SK-N-SH (cell line): ENCODE results near the gene TSGA10IP. TPM values are rescaled to one million over a fixed set of nuclear protein-coding genes. Genes with fewer than 3 reads are reported as not detected.

Source experiments
- CTCF ChIA-PET: fragments of 300-600, 350-600 bp; formaldehyde crosslinking; extraction: SDS; loops from one replicate; lab custom pipeline; 2021; lab: Yijun Ruan, JAX
- POLR2A ChIA-PET: fragments of 350-600 bp; sonication (Branson Sonifier 250); formaldehyde crosslinking; extraction: SDS; loops from one replicate; lab custom pipeline; 2020; ENCODE audit warnings: antibody characterized with exemption, inconsistent platforms; lab: Yijun Ruan, JAX
- DNase-seq: peaks from one replicate; pipeline ENCODE4 v3.0.0; 2012
- H2AFZ ChIP-seq: fragments of 200-600 bp; sonication (generic); 2 replicates; pipeline ENCODE4 v1.8.1; 2016; ENCODE audit warnings: antibody characterized with exemption, mild to moderate bottlenecking, low read depth
- H3F3A ChIP-seq: fragments of 200-600 bp; sonication (generic); replicated peaks from 2 replicates; pipeline ENCODE3; 2016; ENCODE audit warnings: antibody characterized with exemption, mild to moderate bottlenecking; ENCODE audit not compliant: insufficient read depth
- H3K27ac ChIP-seq, 2 experiments: fragments of 200-500 bp in 1 of 2; fragments of 200-600 bp in 1 of 2; sonication (Bioruptor generic) in 1 of 2; sonication (generic), shearing (Covaris generic) in 1 of 2; 2 replicates each; pipeline versions ENCODE4 v1.5.1 to v1.6.1; 2014 to 2016; ENCODE audit warnings: low read depth in 2 of 2, inconsistent platforms in 1 of 2, low read length in 1 of 2, mild to moderate bottlenecking in 1 of 2, mixed read lengths in 1 of 2
- H3K27me3 ChIP-seq: fragments of 200-600 bp; sonication (generic), shearing (Covaris generic); 2 replicates; pipeline ENCODE4 v1.6.1; 2016; ENCODE audit warnings: mixed run types; ENCODE audit not compliant: insufficient read depth
- H3K36me3 ChIP-seq, 2 experiments: fragments of 200-500 bp in 1 of 2; fragments of 200-600 bp in 1 of 2; sonication (Bioruptor generic) in 1 of 2; sonication (generic) in 1 of 2; replicated peaks in 1 of 2; 2 replicates each; pipeline versions ENCODE3 to v1.5.1; 2014 to 2016; ENCODE audit warnings: low read length in 1 of 2, mild to moderate bottlenecking in 1 of 2; ENCODE audit not compliant: insufficient read depth in 2 of 2, control insufficient read depth in 1 of 2
- H3K4me1 ChIP-seq, 2 experiments: fragments of 200-500 bp in 1 of 2; fragments of 200-600 bp in 1 of 2; sonication (Bioruptor generic) in 1 of 2; sonication (generic), shearing (Covaris generic) in 1 of 2; 2 replicates each; pipeline versions ENCODE4 v1.5.1 to v1.6.1; 2014 to 2016; ENCODE audit warnings: low read depth in 1 of 2, low read length in 1 of 2, mixed run types in 1 of 2; ENCODE audit not compliant: insufficient read depth in 2 of 2, control insufficient read depth in 1 of 2
- H3K4me2 ChIP-seq: fragments of 200-600 bp; sonication (generic), shearing (Covaris generic); 2 replicates; pipeline ENCODE4 v1.6.1; 2017; ENCODE audit warnings: mixed run types
- H3K4me3 ChIP-seq, 2 experiments: fragments of 200-500 bp in 1 of 2; fragments of 200-600 bp in 1 of 2; sonication (Bioruptor generic) in 1 of 2; sonication (generic), shearing (Covaris generic) in 1 of 2; 2 replicates each; pipeline versions ENCODE4 v1.5.1 to v1.8.1; 2014 to 2016; ENCODE audit warnings: low read depth in 2 of 2, inconsistent platforms in 1 of 2, low read length in 1 of 2, mild to moderate bottlenecking in 1 of 2, mixed read lengths in 1 of 2, moderate library complexity in 1 of 2
- H3K79me2 ChIP-seq: fragments of 200-600 bp; sonication (generic); 2 replicates; pipeline ENCODE4 v1.8.1; 2017; ENCODE audit warnings: mild to moderate bottlenecking; ENCODE audit not compliant: insufficient read depth
- H3K9ac ChIP-seq: fragments of 200-600 bp; sonication (generic); 2 replicates; pipeline ENCODE4 v1.6.1; 2017; ENCODE audit warnings: mixed run types
- H3K9me2 ChIP-seq: fragments of 200-600 bp; sonication (generic); 2 replicates; pipeline ENCODE4 v1.6.1; 2017; ENCODE audit warnings: mixed run types
- H3K9me3 ChIP-seq: fragments of 200-600 bp; sonication (generic); 2 replicates; pipeline ENCODE4 v1.6.1; 2017; ENCODE audit warnings: mixed run types, mild to moderate bottlenecking, moderate library complexity
- H4K20me1 ChIP-seq: fragments of 200-600 bp; sonication (generic); 2 replicates; pipeline ENCODE4 v1.6.1; 2017; ENCODE audit warnings: mild to moderate bottlenecking, mixed run types; ENCODE audit not compliant: insufficient read depth
- CTCF ChIP-seq: fragments of 200-600 bp; sonication (generic); IDR thresholded peaks from 2 replicates; pipeline ENCODE4 v1.6.1; 2017; ENCODE audit warnings: antibody characterized with exemption, mild to moderate bottlenecking, moderate library complexity
- EP300 ChIP-seq, 2 experiments: IDR thresholded peaks; 2 replicates each; pipeline versions ENCODE4 v1.4.0 to v1.6.1; 2012; ENCODE audit warnings: borderline replicate concordance in 1 of 2, low read depth in 1 of 2, low read length in 1 of 2
- FOSL2 ChIP-seq: IDR thresholded peaks from 2 replicates; pipeline ENCODE4 v1.4.0; 2012; ENCODE audit warnings: low read depth, mild to moderate bottlenecking, moderate library complexity, borderline replicate concordance
- GABPA ChIP-seq: IDR thresholded peaks from 2 replicates; pipeline ENCODE4 v1.4.0; 2012; ENCODE audit warnings: low read depth, mild to moderate bottlenecking
- JUND ChIP-seq: IDR thresholded peaks from 2 replicates; pipeline ENCODE4 v1.4.0; 2012
- MAX ChIP-seq: IDR thresholded peaks from 2 replicates; pipeline ENCODE4 v1.4.0; 2012; ENCODE audit warnings: low read depth
- MEF2A ChIP-seq: IDR thresholded peaks from 2 replicates; pipeline ENCODE4 v1.4.0; 2012; ENCODE audit warnings: low read depth, borderline replicate concordance
- MXI1 ChIP-seq: IDR thresholded peaks from 2 replicates; pipeline ENCODE4 v1.6.1; 2012; ENCODE audit warnings: mild to moderate bottlenecking, low read depth, low read length, improper control_type of control experiment
- NFIC ChIP-seq: IDR thresholded peaks from 2 replicates; pipeline ENCODE4 v1.4.0; 2012; ENCODE audit warnings: borderline replicate concordance
- PBX3 ChIP-seq: IDR thresholded peaks from 2 replicates; pipeline ENCODE4; 2012
- POLR2AphosphoS5 ChIP-seq: IDR thresholded peaks from 2 replicates; pipeline ENCODE4 v1.6.1; 2012; ENCODE audit warnings: low read depth, low read length
- RCOR1 ChIP-seq: fragments of 150-350 bp; IDR thresholded peaks from 2 replicates; pipeline ENCODE4 v1.6.1; 2017; ENCODE audit warnings: antibody characterized with exemption, low read length
- REST ChIP-seq: IDR thresholded peaks from 2 replicates; pipeline ENCODE4 v1.6.1; 2012; ENCODE audit warnings: mild to moderate bottlenecking, low read depth, low read length, moderate library complexity
- RFX5 ChIP-seq: IDR thresholded peaks from 2 replicates; pipeline ENCODE4 v1.6.1; 2012; ENCODE audit warnings: mild to moderate bottlenecking, improper control_type of control experiment, low read length
- RXRA ChIP-seq: IDR thresholded peaks from 2 replicates; pipeline ENCODE4 v1.4.0; 2012; ENCODE audit warnings: low read depth, mild to moderate bottlenecking, borderline replicate concordance
- SIN3A ChIP-seq: IDR thresholded peaks from 2 replicates; pipeline ENCODE4 v1.6.1; 2012; ENCODE audit warnings: low read depth, mild to moderate bottlenecking, low read length, moderate library complexity, borderline replicate concordance
- SMC3 ChIP-seq: IDR thresholded peaks from 2 replicates; pipeline ENCODE4 v1.6.1; 2012; ENCODE audit warnings: low read depth, low read length, improper control_type of control experiment
- TAF1 ChIP-seq: IDR thresholded peaks from 2 replicates; pipeline ENCODE4 v1.6.1; 2012; ENCODE audit warnings: low read depth, mild to moderate bottlenecking, low read length, moderate library complexity, borderline replicate concordance
- TCF12 ChIP-seq: IDR thresholded peaks from 2 replicates; pipeline ENCODE4 v1.4.0; 2012
- USF2 ChIP-seq: fragments of 150-350 bp; IDR thresholded peaks from 2 replicates; pipeline ENCODE4 v1.6.1; 2017; ENCODE audit warnings: antibody characterized with exemption, low read length, low read depth, borderline replicate concordance
- YY1 ChIP-seq: IDR thresholded peaks from 2 replicates; pipeline ENCODE4 v1.4.0; 2012; ENCODE audit warnings: low read depth, mild to moderate bottlenecking
- ZBTB33 ChIP-seq: IDR thresholded peaks from 2 replicates; pipeline ENCODE4 v1.4.0; 2012; ENCODE audit warnings: low read depth, borderline replicate concordance
- WGBS: methylation state at CpG from one replicate; pipeline ENCODE4 v1.1.6; 2017; ENCODE audit warnings: low lambda C conversion rate; 5-methylcytosine and 5-hydroxymethylcytosine counted together
- polyA plus RNA-seq, 3 experiments: library from polyadenylated mRNA; depleted of rRNA; stranded (reverse); fragments of >200 nt; gene quantifications; 2 replicates each; pipeline ENCODE4 v1.2.3, GENCODE V29; 2012

TSGA10IP gene
- polyA plus RNA-seq, 1 of the 3 experiments (the other 2 are of a cell fraction), result not detected

- H3K4me2 ChIP-seq, result peak within 1 kb of the TSS; percentile 89
- no peaks in the 10 kb centered on the region for H3K27me3 ChIP-seq
- peak within 1 kb of the TSS; percentile 97 for H3K9ac ChIP-seq
- WGBS, result 15% methylated on average over 22 of the region's 80 CpGs
- H3K4me1 ChIP-seq, result peaks cover 0 to 44% of the 10 kb centered on the region in 2 experiments; a peak in 3 of 4 replicates
- H2AFZ ChIP-seq, result no peak within 1 kb of the TSS
- H4K20me1 ChIP-seq, result peaks cover 37% of the 10 kb centered on the region
- CTCF ChIA-PET, result interaction anchor here (0.8 to 4.6 kb wide), 8 partner anchors 11 to 360 kb away, joined by 3 to 36 read pairs (median 4); partner anchors contain the start of genes CCDC85B, FIBP and MUS81
- POLR2A ChIA-PET, result interaction anchor here (1.3 kb wide), 1 partner anchor 18 kb away, joined by 4 read pairs; the partner anchor contains the start of gene C11orf68
- TF ChIP-seq MXI1 (no peak), USF2 (no peak), RCOR1 (no peak), JUND (peak; percentile 52), EP300 (IDR thresholded peaks at IDR 0.05; ENCODE audit: borderline replicate concordance in 1 of 2, low read depth in 1 of 2, low read length in 1 of 2) (peak in 1 of 2 experiments; percentile 52; a peak in 1 of 4 replicates), PBX3 (no peak; the same call in none of the 2 replicates), RXRA (peak; percentile 31; the same call in 1 of the 2 replicates), ZBTB33 (0 out of 2 replicates have a peak, but pooled peaks have one; percentile 41), FOSL2 (peak; percentile 63; the same call in 1 of the 2 replicates), POLR2AphosphoS5 (peak; percentile 97), GABPA (0 out of 2 replicates have a peak, but pooled peaks have one; percentile 15), REST (0 out of 2 replicates have a peak, but pooled peaks have one; percentile 31), CTCF (no peak), YY1 (no peak), SIN3A (peak; percentile 58; the same call in 1 of the 2 replicates), MEF2A (no peak), RFX5 (no peak), TAF1 (peak; percentile 95), NFIC (peak; percentile 29), MAX (peak; percentile 78), TCF12 (peak; percentile 42; the same call in 1 of the 2 replicates), SMC3 (no peak)
- peaks cover 59% of the 10 kb centered on the region for H3F3A ChIP-seq
- H3K9me2 ChIP-seq, result no peaks in the 10 kb centered on the region
- H3K79me2 ChIP-seq, result peaks cover 86% of the 10 kb centered on the region
- peaks cover 0 to 31% of the 10 kb centered on the region in 2 experiments for H3K36me3 ChIP-seq
- peak within 1 kb of the TSS in 1 of 2 experiments; percentile 95; a peak in 3 of 4 replicates for H3K27ac ChIP-seq
- DNase-seq, result peak; percentile 81
- H3K9me3 ChIP-seq, result no peaks in the 10 kb centered on the region
- peak within 1 kb of the TSS; percentile 59 to 82 for H3K4me3 ChIP-seq
Observed at GRCh38 chr11:65900125-65900898, 45.0 kb upstream of the TSGA10IP start, which contains the start of gene FOSL1. TSS of gene FOSL1 (minus strand) at chr11:65900388. CDS start at chr11:65900339, 49 bp downstream.
